Neural cell (in vitro differentiated cells): ENCODE data around the gene SYNGR1. TPM values are rescaled to one million over a fixed set of nuclear protein-coding genes. Genes with fewer than 3 reads are reported as not detected.

Source experiments
- H2AFZ ChIP-seq: fragments of 200-600, 300-800 bp; sonication (generic), shearing (Covaris generic); 2 replicates; pipeline ENCODE4 v1.6.0; 2014; ENCODE audit warnings: low read depth, mild to moderate bottlenecking, antibody characterized with exemption, low read length, moderate library complexity
- H3F3A ChIP-seq: fragments of 200-600 bp; shearing (Covaris generic); 2 replicates; pipeline ENCODE4 v1.6.1; 2016; ENCODE audit warnings: mild to moderate bottlenecking, moderate library complexity, mixed read lengths, antibody characterized with exemption, low read length; ENCODE audit not compliant: insufficient read depth, poor library complexity, severe bottlenecking
- H3K27ac ChIP-seq: fragments of 200-600, 300-800 bp; sonication (generic), shearing (Covaris generic); 2 replicates; pipeline ENCODE4 v1.5.1; 2014; ENCODE audit warnings: mild to moderate bottlenecking, low read length, moderate library complexity
- H3K27me3 ChIP-seq: fragments of 300-800, 200-600 bp; sonication (generic), shearing (Covaris generic); 2 replicates; pipeline ENCODE4 v1.6.0; 2014; ENCODE audit warnings: mild to moderate bottlenecking, low read depth, low read length, moderate library complexity; ENCODE audit not compliant: insufficient read depth
- H3K36me3 ChIP-seq: fragments of 300-800, 200-600 bp; sonication (generic), shearing (Covaris generic); 2 replicates; pipeline ENCODE4 v1.5.1; 2014; ENCODE audit warnings: mild to moderate bottlenecking, antibody characterized with exemption, low read length, moderate library complexity; ENCODE audit not compliant: insufficient read depth
- H3K4me2 ChIP-seq: fragments of 300-800, 200-600 bp; sonication (generic), shearing (Covaris generic); 2 replicates; pipeline ENCODE4 v1.6.0; 2014; ENCODE audit warnings: mild to moderate bottlenecking, low read length
- H3K4me3 ChIP-seq: fragments of 300-800, 200-600 bp; sonication (generic), shearing (Covaris generic); 2 replicates; pipeline ENCODE4 v1.5.1; 2014; ENCODE audit warnings: mild to moderate bottlenecking, low read length, moderate library complexity
- H3K79me2 ChIP-seq: fragments of 200-600 bp; shearing (Covaris generic); replicated peaks from 2 replicates; pipeline ENCODE4 v1.6.0; 2014; ENCODE audit warnings: mild to moderate bottlenecking, low read length, moderate library complexity; ENCODE audit not compliant: insufficient read depth
- H3K9ac ChIP-seq: fragments of 300-800, 200-600 bp; sonication (generic), shearing (Covaris generic); 2 replicates; pipeline ENCODE4 v1.6.1; 2016; ENCODE audit warnings: mild to moderate bottlenecking, low read length, mixed read lengths
- H3K9me2 ChIP-seq: fragments of 200-600 bp; shearing (Covaris generic); 2 replicates; pipeline ENCODE4 v1.6.1; 2016; ENCODE audit warnings: mild to moderate bottlenecking, low read length, mixed read lengths; ENCODE audit not compliant: insufficient read depth
- H3K9me3 ChIP-seq: fragments of 200-600, 300-800 bp; sonication (generic), shearing (Covaris generic); 2 replicates; pipeline ENCODE4 v1.6.1; 2016; ENCODE audit warnings: mild to moderate bottlenecking, mixed run types, low read length, moderate library complexity, mixed read lengths
- H4K20me1 ChIP-seq: fragments of 200-600 bp; shearing (Covaris generic); 2 replicates; pipeline ENCODE4 v1.6.1; 2016; ENCODE audit warnings: mild to moderate bottlenecking, mixed run types; ENCODE audit not compliant: insufficient read depth
- CTCF ChIP-seq: fragments of 450-650 bp; IDR thresholded peaks from 2 replicates; pipeline ENCODE4 v1.5.1; 2014; ENCODE audit warnings: antibody characterized with exemption, mild to moderate bottlenecking, moderate library complexity; ENCODE audit not compliant: poor library complexity, severe bottlenecking
- EP300 ChIP-seq: fragments of 450-650 bp; conservative IDR thresholded peaks from 2 replicates; pipeline ENCODE4 v1.6.1; 2014; ENCODE audit warnings: antibody characterized with exemption, mild to moderate bottlenecking, moderate library complexity; ENCODE audit not compliant: poor library complexity, severe bottlenecking
- EZH2 ChIP-seq: fragments of 200-600, 300-800 bp; shearing (Covaris generic), sonication (generic); IDR thresholded peaks from 2 replicates; pipeline ENCODE4 v1.6.1; 2014; ENCODE audit warnings: antibody characterized with exemption, low read length, borderline replicate concordance, mild to moderate bottlenecking; ENCODE audit not compliant: insufficient read depth, poor library complexity, severe bottlenecking
- MXI1 ChIP-seq: fragments of 450-650 bp; conservative IDR thresholded peaks from 2 replicates; pipeline ENCODE4 v1.6.1; 2014; ENCODE audit warnings: antibody characterized with exemption, mild to moderate bottlenecking; ENCODE audit not compliant: poor library complexity, severe bottlenecking
- POLR2AphosphoS5 ChIP-seq: IDR thresholded peaks from 2 replicates; pipeline ENCODE4 v1.6.1; 2012
- RAD21 ChIP-seq: fragments of 450-650 bp; conservative IDR thresholded peaks from 2 replicates; pipeline ENCODE4 v1.6.1; 2014; ENCODE audit warnings: antibody characterized with exemption, mild to moderate bottlenecking, moderate library complexity
- REST ChIP-seq: IDR thresholded peaks from 2 replicates; pipeline ENCODE4 v1.6.1; 2012; ENCODE audit warnings: borderline replicate concordance
- SMC3 ChIP-seq: fragments of 450-650 bp; conservative IDR thresholded peaks from 2 replicates; pipeline ENCODE4 v1.6.1; 2014; ENCODE audit warnings: antibody characterized with exemption, mild to moderate bottlenecking, moderate library complexity; ENCODE audit not compliant: poor library complexity
- TAF1 ChIP-seq: IDR thresholded peaks from 2 replicates; pipeline ENCODE4 v1.6.1; 2012; ENCODE audit warnings: low read depth
- polyA plus RNA-seq: library from polyadenylated mRNA; depleted of rRNA; stranded (reverse); fragments of >200 nt; gene quantifications from 2 replicates; pipeline ENCODE4 v1.2.3, GENCODE V29; 2014

The SYNGR1 gene
- polyA plus RNA-seq, 1 donor from 2014 or later: 68.4 TPM

GRCh38 chr22:39352306-39352891, 2.6 kb downstream of the SYNGR1 start:
- H2AFZ ChIP-seq: no peak overlapping the region
- no peak overlapping the region for H3K9ac ChIP-seq
- no peaks in the 10 kb centered on the region for H3K27me3 ChIP-seq
- peak overlapping the region; percentile 96 for H3K4me3 ChIP-seq
- H3K9me3 ChIP-seq: no peaks in the 10 kb centered on the region
- H3F3A ChIP-seq: no peaks in the 10 kb centered on the region
- H3K4me2 ChIP-seq: no peak overlapping the region
- no peaks in the 10 kb centered on the region for H3K9me2 ChIP-seq
- peaks cover 14% of the 10 kb centered on the region for H3K79me2 ChIP-seq
- TF ChIP-seq SMC3 (no peak), POLR2AphosphoS5 (no peak), EZH2 (no peak), CTCF (no peak), RAD21 (no peak), EP300 (no peak), REST (no peak), MXI1 (no peak), TAF1 (no peak)
- no peaks in the 10 kb centered on the region for H4K20me1 ChIP-seq
- H3K27ac ChIP-seq: no peak overlapping the region
- H3K36me3 ChIP-seq: no peaks in the 10 kb centered on the region

- H4K20me1 ChIP-seq: no peaks in the 10 kb centered on the region
- no peaks in the 10 kb centered on the region for H3K36me3 ChIP-seq
- H3K79me2 ChIP-seq: peaks cover 14% of the 10 kb centered on the region
- TF ChIP-seq CTCF: no peak
- no peak for TF ChIP-seq EP300
- H3K4me3 ChIP-seq: no peak overlapping the region
- no peak overlapping the region for H3K4me2 ChIP-seq
- no peak overlapping the region for H2AFZ ChIP-seq
- H3K9me2 ChIP-seq: no peaks in the 10 kb centered on the region
- no peaks in the 10 kb centered on the region for H3K27me3 ChIP-seq
- no peaks in the 10 kb centered on the region for H3F3A ChIP-seq
- H3K27ac ChIP-seq: no peak overlapping the region
- no peak overlapping the region for H3K9ac ChIP-seq
- H3K9me3 ChIP-seq: no peaks in the 10 kb centered on the region
Measured at GRCh38 chr22:39353346-39353745, 3.6 kb downstream of the SYNGR1 start.
